Peyer's patch (tissue), 4 donors: ENCODE results near the gene CD59.

ENCODE experiments used
- POLR2A ChIP-seq, 2 donors: fragments of 450-650 bp; IDR thresholded peaks; one replicate each; pipeline ENCODE4 v1.5.1; 2017; ENCODE audit warnings: antibody characterized with exemption in 2 of 2, mild to moderate bottlenecking in 2 of 2, moderate library complexity in 2 of 2
- TF ChIP-seq, protein P1 (sequence below), 6 experiments: fragments of 450-650 bp in 4 of 6; fragments of 200-600 bp in 2 of 6; sonication (generic) in 1 of 6; IDR thresholded peaks; one replicate each; pipeline ENCODE4 v1.5.1; 2017 to 2019; ENCODE audit warnings: antibody characterized with exemption in 6 of 6, mild to moderate bottlenecking in 3 of 6, moderate library complexity in 1 of 6

DNA sequence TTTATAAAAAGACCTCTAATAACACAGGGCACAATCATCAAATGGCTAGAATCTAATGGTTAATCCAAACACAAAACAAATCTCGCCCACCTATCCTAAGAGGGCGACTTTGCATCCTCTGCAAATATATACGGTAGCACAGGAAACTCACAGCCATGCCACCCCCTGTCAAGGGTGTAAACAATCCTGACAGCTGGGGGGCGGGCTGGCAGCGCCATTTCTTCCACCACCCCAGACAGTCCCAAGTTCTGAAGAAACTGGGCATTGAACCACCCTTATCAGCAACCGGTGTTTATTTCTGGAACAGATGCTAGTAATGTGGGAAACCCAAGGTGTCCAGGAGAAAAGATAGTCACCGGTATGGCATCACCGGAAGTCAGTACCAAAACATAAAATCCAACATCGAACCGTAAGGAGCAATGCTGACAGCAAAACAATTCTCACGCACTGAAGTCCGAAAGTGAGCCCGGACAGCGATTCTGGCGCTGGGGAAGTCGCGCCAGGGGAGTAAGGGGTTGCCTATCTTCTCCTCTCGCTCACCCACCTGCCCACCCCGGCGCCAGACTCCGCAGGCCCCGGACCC, 37.3 kb upstream of the CD59 start:
- TF ChIP-seq, protein P1, sequence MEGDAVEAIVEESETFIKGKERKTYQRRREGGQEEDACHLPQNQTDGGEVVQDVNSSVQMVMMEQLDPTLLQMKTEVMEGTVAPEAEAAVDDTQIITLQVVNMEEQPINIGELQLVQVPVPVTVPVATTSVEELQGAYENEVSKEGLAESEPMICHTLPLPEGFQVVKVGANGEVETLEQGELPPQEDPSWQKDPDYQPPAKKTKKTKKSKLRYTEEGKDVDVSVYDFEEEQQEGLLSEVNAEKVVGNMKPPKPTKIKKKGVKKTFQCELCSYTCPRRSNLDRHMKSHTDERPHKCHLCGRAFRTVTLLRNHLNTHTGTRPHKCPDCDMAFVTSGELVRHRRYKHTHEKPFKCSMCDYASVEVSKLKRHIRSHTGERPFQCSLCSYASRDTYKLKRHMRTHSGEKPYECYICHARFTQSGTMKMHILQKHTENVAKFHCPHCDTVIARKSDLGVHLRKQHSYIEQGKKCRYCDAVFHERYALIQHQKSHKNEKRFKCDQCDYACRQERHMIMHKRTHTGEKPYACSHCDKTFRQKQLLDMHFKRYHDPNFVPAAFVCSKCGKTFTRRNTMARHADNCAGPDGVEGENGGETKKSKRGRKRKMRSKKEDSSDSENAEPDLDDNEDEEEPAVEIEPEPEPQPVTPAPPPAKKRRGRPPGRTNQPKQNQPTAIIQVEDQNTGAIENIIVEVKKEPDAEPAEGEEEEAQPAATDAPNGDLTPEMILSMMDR (IDR thresholded peaks at IDR 0.05): no peak
- TF ChIP-seq POLR2A (IDR thresholded peaks at IDR 0.05): no peak
